ENCODE data around the gene SERPINE1. TPM values are rescaled to one million over a fixed set of nuclear protein-coding genes. Genes with fewer than 3 reads are reported as not detected.
"Not testable (repeated sequence)": the region's sequence is repeated elsewhere in the genome, so short reads cannot be mapped to it uniquely, and the experiment has no call there.

Gene SERPINE1
- total RNA-seq, 8 experiments from 2014 or later: 0.05 to 128 (median 0.93) TPM

GRCh38 chr7:101121631-101121990 lies 5.3 kb upstream of the SERPINE1 start:
- WGBS, 10 experiments: 53 to 100% (median 93%) methylated on average over 1 to 3 of the region's 9 CpGs; no CpG with 5 or more reads in 3 of the 10 experiments
- H3K4me1 ChIP-seq (replicated peaks in 1 of 2): peaks cover 6 to 21% of the 10 kb centered on the region in 2 donors
- H3K4me3 ChIP-seq; ATAC-seq (replicated peaks in 6 of 8); in situ Hi-C loops (cut with MboI; ENCODE audit: low pct_unique_long_range_greater_than_20kb in 2 of 9, low sequenced_read_pairs in 9 of 9, unreplicated experiment in 9 of 9); H3K27ac ChIP-seq: not testable (repeated sequence)

- in situ Hi-C loops (cut with MboI; ENCODE audit: low pct_unique_long_range_greater_than_20kb in 2 of 9, low sequenced_read_pairs in 9 of 9, unreplicated experiment in 9 of 9): no loop called here
- Histone ChIP-seq H3K4me1 (replicated peaks in 1 of 2) (peaks cover 8 to 28% of the 10 kb centered on the region in 2 donors), H3K4me3 (no peak overlapping the region), H3K27ac (no peak overlapping the region)
- WGBS, 10 experiments: 7 to 82% (median 63%) methylated on average over 1 to 9 of the region's 17 CpGs
- ATAC-seq (replicated peaks in 6 of 8): peak in 7 of 8 experiments; percentile 7 to 59 (median 44)
These were observed 4.6 kb upstream of the SERPINE1 start for GRCh38 chr7:101121991-101122932.

DNA sequence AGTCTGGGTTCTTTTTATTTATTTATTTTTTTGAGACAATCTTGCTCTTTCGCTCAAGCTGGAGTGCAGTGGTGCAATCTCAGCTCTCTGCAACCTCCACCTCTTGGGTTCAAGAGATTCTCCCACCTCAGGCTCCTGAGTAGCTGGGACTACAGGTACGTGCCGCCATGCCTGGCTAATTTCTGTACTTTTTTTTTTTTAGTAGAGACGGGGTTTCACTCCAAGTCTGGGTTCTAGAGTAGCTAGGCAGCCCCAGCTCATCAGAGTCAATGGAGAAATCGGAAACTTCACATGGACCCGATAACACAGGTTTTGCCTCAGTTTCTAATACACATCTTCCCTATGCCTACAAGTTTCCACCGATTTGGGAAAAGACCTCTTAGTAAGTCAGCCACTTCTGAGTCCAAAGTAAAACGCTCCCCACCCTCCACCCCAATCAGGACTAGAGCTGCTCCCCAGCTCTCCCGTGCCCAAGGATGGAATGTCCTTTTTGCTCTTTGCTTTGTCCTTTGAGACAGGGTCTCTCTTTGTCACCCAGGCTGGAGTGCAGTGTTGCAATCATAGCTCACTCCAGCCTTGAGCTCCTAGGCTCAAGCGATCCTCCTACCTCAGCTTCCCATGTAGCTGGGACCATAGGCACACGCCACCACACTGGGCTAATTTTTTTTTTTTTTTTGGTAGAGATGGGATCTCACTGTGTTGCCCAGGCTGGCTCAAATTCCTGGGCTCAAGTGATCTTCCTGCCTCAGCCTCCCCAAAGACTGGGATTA lies 3.8 kb upstream of the SERPINE1 start:
- no peak overlapping the region for H3K4me3 ChIP-seq
- H3K4me1 ChIP-seq (replicated peaks in 1 of 2): peaks cover 8 to 30% of the 10 kb centered on the region in 2 donors
- H3K27ac ChIP-seq: no peak overlapping the region
- 69 to 100% (median 95%) methylated on average over 2 to 6 of the region's 11 CpGs; no CpG with 5 or more reads in 4 of the 10 experiments for WGBS, 10 experiments
- in situ Hi-C loops (cut with MboI; ENCODE audit: low pct_unique_long_range_greater_than_20kb in 2 of 9, low sequenced_read_pairs in 9 of 9, unreplicated experiment in 9 of 9): no loop called here
- no peak for ATAC-seq (replicated peaks in 6 of 8)

DNA sequence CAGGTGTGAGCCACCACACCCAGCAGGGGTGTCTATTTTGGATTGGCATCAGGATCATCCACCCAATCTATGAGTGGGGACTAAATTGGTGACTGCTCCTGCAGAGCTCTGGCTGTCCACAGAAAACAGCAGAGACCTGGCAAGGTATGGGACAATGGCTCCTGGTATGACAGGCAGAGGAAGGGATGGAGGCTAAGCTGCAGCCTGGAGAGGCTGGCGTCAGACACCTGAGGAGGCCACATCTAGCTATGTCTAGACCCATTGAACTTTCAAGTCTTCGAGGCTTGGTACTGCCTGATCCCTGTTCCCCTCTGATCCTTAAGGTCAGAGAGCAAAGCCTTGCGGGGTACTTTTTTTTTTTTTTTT lies 3.2 kb upstream of the SERPINE1 start:
- 80 to 93% methylated on average over 2 of the region's 3 CpGs; no CpG with 5 or more reads in 8 of the 10 experiments for WGBS, 10 experiments
- peaks cover 8 to 30% of the 10 kb centered on the region in 2 donors for H3K4me1 ChIP-seq (replicated peaks in 1 of 2)
- in situ Hi-C loops (cut with MboI; ENCODE audit: low pct_unique_long_range_greater_than_20kb in 2 of 9, low sequenced_read_pairs in 9 of 9, unreplicated experiment in 9 of 9): no loop called here
- H3K27ac ChIP-seq: no peak overlapping the region
- no peak overlapping the region for H3K4me3 ChIP-seq
- no peak for ATAC-seq (replicated peaks in 6 of 8)

DNA sequence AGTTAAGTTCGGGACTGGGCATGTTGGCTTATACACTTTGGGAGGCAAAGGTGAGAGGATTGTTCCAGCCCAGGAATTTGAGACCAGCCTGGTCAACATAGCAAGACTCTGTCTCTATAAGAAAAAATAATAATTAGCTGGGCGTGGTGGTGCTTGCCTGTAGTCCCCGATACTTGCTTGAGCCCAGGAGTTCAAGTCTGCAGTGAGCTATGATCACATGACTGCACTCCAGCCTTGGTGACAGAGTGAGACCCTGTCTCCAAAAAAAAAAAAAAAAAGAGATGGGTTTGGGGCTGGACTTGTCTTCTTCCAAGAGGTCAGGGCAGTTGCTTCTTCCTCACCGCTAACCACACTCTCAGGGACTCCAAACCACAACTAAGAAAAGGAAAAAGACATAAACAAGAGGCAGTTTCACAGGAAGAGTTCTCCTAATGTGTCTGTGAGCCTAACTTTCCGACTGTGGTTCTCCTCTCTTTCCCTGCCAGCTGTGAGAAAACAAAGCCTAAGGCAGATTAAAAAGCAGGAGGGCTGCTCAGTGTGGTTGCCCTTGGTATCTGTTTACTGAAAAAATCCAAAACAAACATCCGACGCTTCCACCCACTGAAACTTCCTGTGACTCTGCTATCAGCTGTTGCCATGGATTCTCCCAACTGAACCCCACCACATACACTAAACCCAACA lies 2.4 kb upstream of the SERPINE1 start:
- Histone ChIP-seq H3K4me3 (no peak overlapping the region), H3K4me1 (replicated peaks in 1 of 2) (peaks cover 8 to 30% of the 10 kb centered on the region in 2 donors), H3K27ac (peak overlapping the region in 1 of 2 donors; percentile 18)
- WGBS, 10 experiments: 14 to 83% (median 46%) methylated on average over 1 to 6 of the region's 7 CpGs; no CpG with 5 or more reads in 2 of the 10 experiments
- in situ Hi-C loops (cut with MboI; ENCODE audit: low pct_unique_long_range_greater_than_20kb in 2 of 9, low sequenced_read_pairs in 9 of 9, unreplicated experiment in 9 of 9): loop anchor here in 2 of 9 experiments (25.0 kb wide), 1 partner anchor 163 kb away; no protein-coding TSS in a partner anchor
- peak in 4 of 8 experiments; percentile 2 to 16 (median 6) for ATAC-seq (replicated peaks in 6 of 8)

DNA sequence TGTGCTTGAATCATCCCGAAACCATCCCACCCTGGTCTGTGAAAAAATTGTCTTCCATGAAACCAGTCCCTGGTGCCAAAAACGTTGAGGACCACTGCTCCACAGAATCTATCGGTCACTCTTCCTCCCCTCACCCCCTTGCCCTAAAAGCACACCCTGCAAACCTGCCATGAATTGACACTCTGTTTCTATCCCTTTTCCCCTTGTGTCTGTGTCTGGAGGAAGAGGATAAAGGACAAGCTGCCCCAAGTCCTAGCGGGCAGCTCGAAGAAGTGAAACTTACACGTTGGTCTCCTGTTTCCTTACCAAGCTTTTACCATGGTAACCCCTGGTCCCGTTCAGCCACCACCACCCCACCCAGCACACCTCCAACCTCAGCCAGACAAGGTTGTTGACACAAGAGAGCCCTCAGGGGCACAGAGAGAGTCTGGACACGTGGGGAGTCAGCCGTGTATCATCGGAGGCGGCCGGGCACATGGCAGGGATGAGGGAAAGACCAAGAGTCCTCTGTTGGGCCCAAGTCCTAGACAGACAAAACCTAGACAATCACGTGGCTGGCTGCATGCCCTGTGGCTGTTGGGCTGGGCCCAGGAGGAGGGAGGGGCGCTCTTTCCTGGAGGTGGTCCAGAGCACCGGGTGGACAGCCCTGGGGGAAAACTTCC lies 784 bp upstream of the SERPINE1 start:
- peak in 6 of 8 experiments; percentile 5 to 54 (median 28) for ATAC-seq (replicated peaks in 6 of 8)
- Histone ChIP-seq H3K27ac (peak overlapping the region in 1 of 2 donors; percentile 2), H3K4me1 (replicated peaks in 1 of 2) (peaks cover 8 to 30% of the 10 kb centered on the region in 2 donors), H3K4me3 (no peak overlapping the region)
- in situ Hi-C loops (cut with MboI; ENCODE audit: low pct_unique_long_range_greater_than_20kb in 2 of 9, low sequenced_read_pairs in 9 of 9, unreplicated experiment in 9 of 9): loop anchor here in 2 of 9 experiments (25.0 kb wide), 1 partner anchor 161 kb away; no protein-coding TSS in a partner anchor
- 33 to 100% (median 70%) methylated on average over 1 to 10 of the region's 15 CpGs; no CpG with 5 or more reads in 1 of the 10 experiments for whole genome bisulfite sequencing, 10 experiments

DNA sequence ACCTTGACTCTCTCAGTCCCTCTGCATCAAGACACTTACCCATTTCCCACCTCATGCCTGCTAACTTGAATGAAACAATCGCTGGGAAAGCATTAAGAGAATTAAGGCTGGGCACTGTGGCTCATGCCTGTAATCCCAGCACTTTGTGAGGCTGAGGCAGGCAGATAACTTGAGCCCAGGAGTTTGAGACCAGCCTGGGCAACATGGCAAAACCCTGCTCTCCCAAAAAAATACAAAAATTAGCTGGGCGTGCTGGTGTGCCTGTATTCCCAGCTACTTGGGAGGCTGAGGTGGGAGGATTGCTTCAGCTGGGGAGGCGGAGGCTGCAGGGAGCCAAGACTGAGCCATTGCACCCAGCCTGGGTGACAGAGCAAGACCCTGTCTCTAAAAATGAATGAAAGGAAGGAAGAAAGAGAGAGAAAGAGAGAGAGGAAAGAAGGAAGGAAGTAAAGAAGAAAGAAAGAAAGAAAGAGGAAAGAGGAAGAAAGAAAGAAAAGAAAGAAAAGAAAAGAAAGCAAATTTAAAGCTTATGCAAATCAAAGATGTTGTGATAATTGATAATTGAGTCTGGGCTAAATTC lies 646 bp downstream of the SERPINE1 start:
- peaks cover 4 to 22% of the 10 kb centered on the region in 2 donors for H3K4me1 ChIP-seq (replicated peaks in 1 of 2)
- WGBS, 10 experiments: 17 to 97% (median 72%) methylated on average over 1 to 3 of the region's 3 CpGs; no CpG with 5 or more reads in 1 of the 10 experiments
- no peak overlapping the region for H3K27ac ChIP-seq
- peak overlapping the region in 1 of 5 donors; percentile 16 for H3K4me3 ChIP-seq
- no peak for ATAC-seq (replicated peaks in 6 of 8)
- in situ Hi-C loops (cut with MboI; ENCODE audit: low pct_unique_long_range_greater_than_20kb in 2 of 9, low sequenced_read_pairs in 9 of 9, unreplicated experiment in 9 of 9): loop anchor here in 2 of 9 experiments (25.0 kb wide), 1 partner anchor 160 kb away; no protein-coding TSS in a partner anchor

DNA sequence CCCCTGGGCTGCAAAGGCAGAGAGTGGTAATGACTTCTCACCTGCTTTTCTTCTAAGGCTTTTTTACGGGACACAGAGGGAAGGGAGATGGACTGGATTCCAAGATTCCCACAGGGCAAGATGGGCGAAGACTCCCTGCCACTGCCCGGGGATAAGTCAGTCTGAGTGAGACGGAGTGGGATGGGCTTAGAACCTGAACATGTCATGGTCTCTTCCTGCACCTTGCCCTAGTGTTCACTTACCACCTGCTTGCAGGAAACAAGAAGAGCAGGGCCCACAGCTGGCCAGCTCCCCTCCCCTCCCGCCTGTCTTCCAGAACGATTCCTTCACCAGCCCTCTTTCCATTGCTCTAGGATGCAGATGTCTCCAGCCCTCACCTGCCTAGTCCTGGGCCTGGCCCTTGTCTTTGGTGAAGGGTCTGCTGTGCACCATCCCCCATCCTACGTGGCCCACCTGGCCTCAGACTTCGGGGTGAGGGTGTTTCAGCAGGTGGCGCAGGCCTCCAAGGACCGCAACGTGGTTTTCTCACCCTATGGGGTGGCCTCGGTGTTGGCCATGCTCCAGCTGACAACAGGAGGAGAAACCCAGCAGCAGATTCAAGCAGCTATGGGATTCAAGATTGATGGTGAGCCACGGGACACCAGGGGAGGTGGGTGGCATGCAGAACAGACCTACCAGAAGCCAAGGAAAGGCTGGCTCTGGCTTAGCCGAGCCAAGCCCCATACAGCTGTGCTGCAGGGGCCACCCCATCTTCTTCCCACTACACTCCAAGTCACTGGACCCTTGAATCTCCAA lies 1.3 kb downstream of the SERPINE1 start:
- H3K4me3 ChIP-seq: no peak overlapping the region
- in situ Hi-C loops (cut with MboI; ENCODE audit: low pct_unique_long_range_greater_than_20kb in 2 of 9, low sequenced_read_pairs in 9 of 9, unreplicated experiment in 9 of 9): loop anchor here in 2 of 9 experiments (25.0 kb wide), 1 partner anchor 159 kb away; no protein-coding TSS in a partner anchor
- 24 to 100% (median 80%) methylated on average over 1 to 9 of the region's 14 CpGs for WGBS, 10 experiments
- H3K4me1 ChIP-seq (replicated peaks in 1 of 2): peaks cover 4 to 21% of the 10 kb centered on the region in 2 donors
- no peak for ATAC-seq (replicated peaks in 6 of 8)
- H3K27ac ChIP-seq: no peak overlapping the region

GRCh38 chr7:101129603-101130117 lies 2.8 kb downstream of the SERPINE1 start:
- WGBS, 10 experiments: 72 to 100% (median 81%) methylated on average over 2 to 3 of the region's 3 CpGs; no CpG with 5 or more reads in 1 of the 10 experiments
- Histone ChIP-seq H3K4me3 (no peak overlapping the region), H3K27ac (no peak overlapping the region), H3K4me1 (replicated peaks in 1 of 2) (peaks cover 12 to 23% of the 10 kb centered on the region in 2 donors)
- in situ Hi-C loops (cut with MboI; ENCODE audit: low pct_unique_long_range_greater_than_20kb in 2 of 9, low sequenced_read_pairs in 9 of 9, unreplicated experiment in 9 of 9): loop anchor here in 2 of 9 experiments (25.0 kb wide), 1 partner anchor 158 kb away; no protein-coding TSS in a partner anchor
- no peak for ATAC-seq (replicated peaks in 6 of 8)

GRCh38 chr7:101132626-101133600 lies 6.0 kb downstream of the SERPINE1 start:
- ATAC-seq (replicated peaks in 6 of 8); H3K4me3 ChIP-seq; H3K27ac ChIP-seq: not testable (repeated sequence)
- peaks cover 12 to 14% of the 10 kb centered on the region in 2 donors for H3K4me1 ChIP-seq (replicated peaks in 1 of 2)
- 75 to 100% (median 90%) methylated on average over 1 to 12 of the region's 18 CpGs; no CpG with 5 or more reads in 1 of the 10 experiments for WGBS, 10 experiments
- in situ Hi-C loops (cut with MboI; ENCODE audit: low pct_unique_long_range_greater_than_20kb in 2 of 9, low sequenced_read_pairs in 9 of 9, unreplicated experiment in 9 of 9): loop anchor here in 2 of 9 experiments (25.0 kb wide), 1 partner anchor 154 kb away; no protein-coding TSS in a partner anchor
